Activated CD8-positive, alpha-beta T cell treated with anti-CD3 and anti-CD28 coated beads, Interleukin-2, amount 10 ng/mL, durations not matched to agents 7 days and 5 days (primary cell): Measurements from ENCODE around the gene PPP2R2B. TPM values are rescaled to one million over a fixed set of nuclear protein-coding genes. Genes with fewer than 3 reads are reported as not detected.

ENCODE experiments used
- ATAC-seq: fragments of 150-1000 bp; cut with Tn5 transposase; one replicate; pipeline ENCODE4 v1.10.0; 2021; ENCODE audit warnings: moderate library complexity
- CTCF ChIA-PET: fragments of 350-600 bp; sonication (Branson Sonifier 250); formaldehyde crosslinking; loops from one replicate; lab custom pipeline; 2021; ENCODE audit warnings: antibody characterized with exemption; lab: Charles Lee
- POLR2A ChIA-PET: fragments of 350-600 bp; sonication (Branson Sonifier 250); formaldehyde crosslinking; loops from one replicate; lab custom pipeline; 2021; ENCODE audit warnings: antibody characterized with exemption; lab: Charles Lee
- DNase-seq: peaks from one replicate; pipeline ENCODE4 v3.0.0-alpha.2; 2020
- H3K27ac Mint-ChIP-seq: one replicate; pipeline ENCODE4 v1.8.0; 2021; ENCODE audit warnings: mild to moderate bottlenecking, mixed read lengths
- H3K27me3 Mint-ChIP-seq: one replicate; pipeline ENCODE4 v1.8.0; 2021; ENCODE audit warnings: low read depth, mixed read lengths
- H3K36me3 Mint-ChIP-seq: one replicate; pipeline ENCODE4 v1.8.0; 2021; ENCODE audit warnings: low read depth, mixed read lengths
- H3K4me1 Mint-ChIP-seq: one replicate; pipeline ENCODE4 v1.8.0; 2021; ENCODE audit warnings: low read depth, mixed read lengths
- H3K4me3 Mint-ChIP-seq: one replicate; pipeline ENCODE4 v1.8.0; 2021; ENCODE audit warnings: mild to moderate bottlenecking, mixed read lengths
- H3K9me3 Mint-ChIP-seq: one replicate; pipeline ENCODE4 v1.8.0; 2022; ENCODE audit warnings: mixed read lengths; ENCODE audit not compliant: insufficient read depth
- total RNA-seq, 2 experiments: library from RNA; stranded (reverse); gene quantifications; one replicate each; pipeline ENCODE4 v1.2.3, GENCODE V29; 2021

PPP2R2B gene
- total RNA-seq, 2 experiments from 2014 or later, result 2.0 to 3.0 TPM

- H3K4me3 Mint-ChIP-seq, result no peak overlapping the region
- no peaks in the 10 kb centered on the region for H3K9me3 Mint-ChIP-seq
- ChIA-PET CTCF (interaction anchor here (1.0 kb wide), 1 partner anchor 314 kb away, joined by 3 read pairs; no protein-coding TSS in a partner anchor), POLR2A (no interaction called here)
- H3K36me3 Mint-ChIP-seq, result no peaks in the 10 kb centered on the region
- H3K27ac Mint-ChIP-seq, result no peak overlapping the region
- no peaks in the 10 kb centered on the region for H3K4me1 Mint-ChIP-seq
- DNase-seq, result no peak
- no peak for ATAC-seq
- H3K27me3 Mint-ChIP-seq, result no peaks in the 10 kb centered on the region
These were observed 245.2 kb downstream of the PPP2R2B start for GRCh38 chr5:146633323-146633764.

- ChIA-PET CTCF (no interaction called here), POLR2A (no interaction called here)
- no peaks in the 10 kb centered on the region for H3K36me3 Mint-ChIP-seq
- no peaks in the 10 kb centered on the region for H3K9me3 Mint-ChIP-seq
- H3K27ac Mint-ChIP-seq, result no peak overlapping the region
- DNase-seq (no peak), ATAC-seq (no peak)
- no peak overlapping the region for H3K4me3 Mint-ChIP-seq
- H3K27me3 Mint-ChIP-seq, result no peaks in the 10 kb centered on the region
- no peaks in the 10 kb centered on the region for H3K4me1 Mint-ChIP-seq
These were observed 245.8 kb downstream of the PPP2R2B start for GRCh38 chr5:146632620-146633322.

DNA sequence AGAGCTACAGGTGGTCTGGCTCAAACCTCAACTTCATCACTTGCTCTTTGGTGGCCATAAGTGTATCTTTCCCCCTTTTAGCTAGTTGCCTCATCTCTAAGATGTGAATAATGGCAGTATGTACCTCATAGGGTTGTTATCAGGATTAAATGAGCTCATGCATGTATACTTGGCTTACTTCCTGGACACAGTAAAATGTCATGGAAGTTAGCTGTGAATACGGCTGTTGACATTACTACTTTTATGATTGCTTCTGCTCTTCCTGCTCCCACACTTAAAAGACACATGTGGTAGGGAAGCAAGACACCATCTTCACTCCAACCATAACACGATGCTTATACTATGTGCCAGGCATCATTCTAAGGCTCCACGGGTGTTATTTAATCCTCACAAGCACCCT is 248.1 kb downstream of the PPP2R2B start:
- H3K36me3 Mint-ChIP-seq, result no peaks in the 10 kb centered on the region

DNA sequence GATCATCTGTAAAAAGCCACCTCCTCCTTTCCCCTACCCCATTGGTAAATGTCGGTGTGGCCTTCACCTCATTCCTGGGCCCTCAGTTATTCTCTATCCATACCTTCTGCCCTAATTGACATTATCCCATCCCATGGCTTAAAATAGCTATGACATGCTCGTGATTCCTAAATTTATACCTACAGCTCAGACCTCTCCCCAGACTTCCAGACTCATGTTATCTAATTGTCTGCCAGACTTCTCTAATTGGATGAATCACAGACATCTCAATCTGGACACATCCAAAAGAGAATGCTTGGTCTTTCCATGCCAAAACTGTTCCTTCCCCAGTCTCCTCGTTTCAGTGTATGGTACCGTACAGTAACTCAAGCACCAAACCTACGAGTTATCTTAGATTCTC is 249.6 kb downstream of the PPP2R2B start:
- DNase-seq (no peak), ATAC-seq (no peak)
- H3K9me3 Mint-ChIP-seq, result no peaks in the 10 kb centered on the region
- ChIA-PET CTCF (no interaction called here), POLR2A (no interaction called here)
- no peaks in the 10 kb centered on the region for H3K27me3 Mint-ChIP-seq
- H3K4me3 Mint-ChIP-seq, result no peak overlapping the region
- H3K27ac Mint-ChIP-seq, result no peak overlapping the region
- no peaks in the 10 kb centered on the region for H3K36me3 Mint-ChIP-seq
- H3K4me1 Mint-ChIP-seq, result no peaks in the 10 kb centered on the region

More for the DNA sequence above, 248.1 kb downstream of the PPP2R2B start:
- Mint-ChIP-seq H3K9me3 (no peaks in the 10 kb centered on the region), H3K4me1 (no peaks in the 10 kb centered on the region), H3K27ac (no peak overlapping the region), H3K4me3 (no peak overlapping the region), H3K27me3 (no peaks in the 10 kb centered on the region)
- ChIA-PET POLR2A (no interaction called here), CTCF (interaction anchor here (1.0 kb wide), 1 partner anchor 97 kb away, joined by 3 read pairs; no protein-coding TSS in a partner anchor)
- no peak for ATAC-seq
- DNase-seq, result no peak

- H3K36me3 Mint-ChIP-seq, result no peaks in the 10 kb centered on the region
- H3K4me1 Mint-ChIP-seq, result no peaks in the 10 kb centered on the region
- H3K27me3 Mint-ChIP-seq, result peaks cover 2% of the 10 kb centered on the region
- ChIA-PET CTCF (no interaction called here), POLR2A (no interaction called here)
- H3K4me3 Mint-ChIP-seq, result no peak overlapping the region
- no peak overlapping the region for H3K27ac Mint-ChIP-seq
- no peak for ATAC-seq
- no peaks in the 10 kb centered on the region for H3K9me3 Mint-ChIP-seq
- no peak for DNase-seq
These were observed 251.6 kb downstream of the PPP2R2B start for GRCh38 chr5:146626936-146627335.

GRCh38 chr5:146624179-146624578 is 254.4 kb downstream of the PPP2R2B start:
- no peaks in the 10 kb centered on the region for H3K4me1 Mint-ChIP-seq
- ChIA-PET POLR2A (no interaction called here), CTCF (no interaction called here)
- H3K36me3 Mint-ChIP-seq, result no peaks in the 10 kb centered on the region
- H3K4me3 Mint-ChIP-seq, result no peak overlapping the region
- DNase-seq (no peak), ATAC-seq (no peak)
- H3K27ac Mint-ChIP-seq, result no peak overlapping the region
- H3K9me3 Mint-ChIP-seq, result no peaks in the 10 kb centered on the region
- H3K27me3 Mint-ChIP-seq, result peaks cover 2% of the 10 kb centered on the region

DNA sequence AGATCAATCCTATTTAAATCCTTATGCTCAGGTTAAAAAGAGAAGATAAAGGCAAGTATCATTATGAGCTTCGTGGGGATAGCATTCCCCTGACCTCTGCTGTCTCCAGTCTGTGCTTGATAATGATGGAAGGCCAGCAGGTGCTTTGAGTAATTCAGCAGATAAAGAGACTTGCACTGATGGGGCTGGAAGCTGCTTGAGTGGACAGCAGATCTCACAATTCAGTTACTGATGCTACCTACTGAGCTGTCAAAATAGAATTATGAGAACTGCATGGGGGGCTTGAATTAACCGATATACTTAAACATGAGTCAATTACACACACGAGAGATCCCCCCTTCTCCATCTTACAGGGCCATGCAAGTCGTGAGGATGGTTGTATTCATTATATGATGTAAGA is 254.9 kb downstream of the PPP2R2B start:
- ATAC-seq (no peak), DNase-seq (no peak)
- no peaks in the 10 kb centered on the region for H3K4me1 Mint-ChIP-seq
- H3K27me3 Mint-ChIP-seq, result peaks cover 2% of the 10 kb centered on the region
- H3K36me3 Mint-ChIP-seq, result no peaks in the 10 kb centered on the region
- ChIA-PET CTCF (interaction anchor here (1.2 to 1.6 kb wide), 2 partner anchors 16 to 57 kb away, joined by 3 to 4 read pairs; no protein-coding TSS in a partner anchor), POLR2A (no interaction called here)
- no peak overlapping the region for H3K4me3 Mint-ChIP-seq
- no peak overlapping the region for H3K27ac Mint-ChIP-seq
- no peaks in the 10 kb centered on the region for H3K9me3 Mint-ChIP-seq

- Mint-ChIP-seq H3K27me3 (peaks cover 2% of the 10 kb centered on the region), H3K36me3 (no peaks in the 10 kb centered on the region), H3K27ac (no peak overlapping the region), H3K4me3 (no peak overlapping the region), H3K4me1 (no peaks in the 10 kb centered on the region), H3K9me3 (no peaks in the 10 kb centered on the region)
- POLR2A ChIA-PET, result no interaction called here
- ATAC-seq (no peak), DNase-seq (no peak)
- CTCF ChIA-PET, result interaction anchor here (1.1 to 1.6 kb wide), 3 partner anchors 16 to 57 kb away, joined by 3 to 4 read pairs (median 4); no protein-coding TSS in a partner anchor
These were observed 255.5 kb downstream of the PPP2R2B start for GRCh38 chr5:146623009-146623408.

GRCh38 chr5:146622391-146622790 is 256.2 kb downstream of the PPP2R2B start:
- CTCF ChIA-PET, result interaction anchor here (1.1 to 1.6 kb wide), 3 partner anchors 17 to 56 kb away, joined by 3 to 4 read pairs (median 4); no protein-coding TSS in a partner anchor
- POLR2A ChIA-PET, result no interaction called here
- Mint-ChIP-seq H3K27me3 (peaks cover 2% of the 10 kb centered on the region), H3K36me3 (no peaks in the 10 kb centered on the region), H3K4me3 (no peak overlapping the region), H3K4me1 (no peaks in the 10 kb centered on the region), H3K9me3 (no peaks in the 10 kb centered on the region), H3K27ac (no peak overlapping the region)
- DNase-seq (no peak), ATAC-seq (no peak)

GRCh38 chr5:146620669-146621051 is 257.9 kb downstream of the PPP2R2B start:
- ChIA-PET POLR2A (no interaction called here), CTCF (no interaction called here)
- H3K4me3 Mint-ChIP-seq, result no peak overlapping the region
- no peak for DNase-seq
- ATAC-seq, result no peak
- no peaks in the 10 kb centered on the region for H3K36me3 Mint-ChIP-seq
- H3K9me3 Mint-ChIP-seq, result no peaks in the 10 kb centered on the region
- no peaks in the 10 kb centered on the region for H3K4me1 Mint-ChIP-seq
- peaks cover 2% of the 10 kb centered on the region for H3K27me3 Mint-ChIP-seq
- no peak overlapping the region for H3K27ac Mint-ChIP-seq

- ChIA-PET POLR2A (no interaction called here), CTCF (no interaction called here)
- H3K27ac Mint-ChIP-seq, result no peak overlapping the region
- H3K4me3 Mint-ChIP-seq, result no peak overlapping the region
- no peaks in the 10 kb centered on the region for H3K36me3 Mint-ChIP-seq
- DNase-seq (no peak), ATAC-seq (no peak)
- H3K27me3 Mint-ChIP-seq, result peaks cover 2% of the 10 kb centered on the region
- no peaks in the 10 kb centered on the region for H3K4me1 Mint-ChIP-seq
- no peaks in the 10 kb centered on the region for H3K9me3 Mint-ChIP-seq
These were observed 258.4 kb downstream of the PPP2R2B start for GRCh38 chr5:146620031-146620668.

- peaks cover 2% of the 10 kb centered on the region for H3K27me3 Mint-ChIP-seq
- H3K9me3 Mint-ChIP-seq, result no peaks in the 10 kb centered on the region
- ATAC-seq (no peak), DNase-seq (no peak)
- no peaks in the 10 kb centered on the region for H3K36me3 Mint-ChIP-seq
- POLR2A ChIA-PET, result no interaction called here
- H3K4me3 Mint-ChIP-seq, result no peak overlapping the region
- CTCF ChIA-PET, result no interaction called here
- no peaks in the 10 kb centered on the region for H3K4me1 Mint-ChIP-seq
- no peak overlapping the region for H3K27ac Mint-ChIP-seq
These were observed 260.1 kb downstream of the PPP2R2B start for GRCh38 chr5:146618434-146618833.
